Cardiac muscle cell (in vitro differentiated cells and primary cell): ENCODE results near the gene PRR16. TPM values are rescaled to one million over a fixed set of nuclear protein-coding genes. Genes with fewer than 3 reads are reported as not detected.

ENCODE experiments used
- DNase-seq, 2 donors: peaks; one replicate each; pipeline versions ENCODE4 v3.0.0 to v3.0.0-alpha.2; 2010 to 2017; ENCODE audit warnings: low read depth in 1 of 2, low spot score in 1 of 2
- H3K27ac ChIP-seq: fragments of 200-600 bp; sonication (generic); 2 replicates; pipeline ENCODE4 v1.5.1; 2016
- H3K27me3 ChIP-seq: fragments of 200-600 bp; sonication (generic); 2 replicates; pipeline ENCODE4 v1.6.0; 2016; ENCODE audit warnings: control low read depth
- H3K36me3 ChIP-seq: fragments of 200-600 bp; sonication (generic); 2 replicates; pipeline ENCODE4 v1.5.1; 2016; ENCODE audit warnings: control low read depth
- H3K4me1 ChIP-seq: fragments of 200-600 bp; sonication (generic); 2 replicates; pipeline ENCODE4 v1.8.1; 2017; ENCODE audit warnings: low read depth, mild to moderate bottlenecking, mixed run types
- H3K4me3 ChIP-seq: fragments of 200-600 bp; sonication (generic); 2 replicates; pipeline ENCODE4 v1.5.1; 2016; ENCODE audit warnings: mild to moderate bottlenecking
- H3K9me3 ChIP-seq: fragments of 200-600 bp; sonication (generic); 2 replicates; pipeline ENCODE4 v1.5.1; 2017; ENCODE audit warnings: low read depth, mild to moderate bottlenecking, control low read depth
- CTCF ChIP-seq: IDR thresholded peaks from 2 replicates; pipeline ENCODE4 v1.5.1; 2012; ENCODE audit warnings: low read depth, mild to moderate bottlenecking, low read length
- polyA plus RNA-seq: library from polyadenylated mRNA; unstranded; fragments of >200 nt; fragmentation: Nextera tagmentation; extraction: Ambion mirVana; gene quantifications from 2 replicates; pipeline ENCODE4 v1.2.1, GENCODE V29; 2016
- total RNA-seq: library from RNA; depleted of rRNA; stranded (reverse); fragments of >200 nt; gene quantifications from 2 replicates; pipeline ENCODE4 v1.2.3, GENCODE V29; 2016

The PRR16 gene
- total and polyA plus RNA-seq, 2 experiments from 2014 or later = 2.3 to 5.4 TPM

- Histone ChIP-seq H3K36me3 (no peaks in the 10 kb centered on the region), H3K27ac (no peak overlapping the region), H3K4me3 (no peak overlapping the region), H3K9me3 (no peaks in the 10 kb centered on the region), H3K27me3 (no peaks in the 10 kb centered on the region), H3K4me1 (no peaks in the 10 kb centered on the region)
- DNase-seq = no peak
- no peak for TF ChIP-seq CTCF
Observed at GRCh38 chr5:120582635-120583034, 118.5 kb downstream of the PRR16 start.

DNA sequence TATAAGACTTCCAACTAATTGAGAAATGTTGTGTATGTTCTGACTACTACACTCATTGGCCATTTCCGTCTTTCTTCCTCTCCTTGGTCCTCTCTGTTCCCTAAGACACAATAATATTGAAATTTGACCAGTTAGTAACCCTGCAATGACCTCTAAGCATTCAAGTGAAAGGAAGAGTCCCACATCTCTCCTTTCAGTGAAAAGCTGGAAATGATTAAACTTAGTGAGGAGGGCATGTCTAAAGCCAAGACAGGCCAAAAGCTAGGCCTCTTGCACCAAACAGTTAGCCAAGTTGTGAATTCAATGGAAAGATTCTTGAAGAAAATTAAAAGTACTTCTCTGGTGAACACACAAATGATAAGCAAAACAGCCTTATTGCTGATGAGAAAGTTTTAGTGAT, 122.5 kb downstream of the PRR16 start:
- Histone ChIP-seq H3K27ac (no peak overlapping the region), H3K4me3 (no peak overlapping the region), H3K9me3 (no peaks in the 10 kb centered on the region), H3K27me3 (no peaks in the 10 kb centered on the region), H3K36me3 (no peaks in the 10 kb centered on the region), H3K4me1 (no peaks in the 10 kb centered on the region)
- no peak for DNase-seq
- no peak for TF ChIP-seq CTCF

GRCh38 chr5:120591911-120592310, 127.8 kb downstream of the PRR16 start:
- TF ChIP-seq CTCF = no peak
- Histone ChIP-seq H3K27ac (no peak overlapping the region), H3K4me3 (no peak overlapping the region)

DNA sequence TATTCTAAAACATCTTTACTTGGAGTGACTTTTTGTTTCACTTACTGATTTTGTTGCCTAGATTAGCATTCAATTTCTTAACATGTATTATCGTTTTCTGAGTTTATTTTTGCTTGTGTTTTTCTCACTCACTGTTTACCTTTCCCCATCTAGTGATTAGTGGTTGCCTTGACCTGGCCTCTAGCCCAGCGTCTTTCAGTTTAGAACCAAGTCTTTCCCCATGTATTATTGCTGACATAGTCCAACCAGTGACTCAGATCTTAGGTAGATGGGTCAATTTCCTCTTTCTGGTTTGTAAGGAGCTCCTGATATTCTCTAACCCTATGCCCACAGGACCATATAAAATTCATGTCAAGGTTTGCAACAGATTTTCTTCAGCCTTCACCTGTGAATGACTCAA, 135.5 kb downstream of the PRR16 start:
- H3K36me3 ChIP-seq = no peaks in the 10 kb centered on the region
- no peak overlapping the region for H3K27ac ChIP-seq
- H3K4me3 ChIP-seq = no peak overlapping the region
- DNase-seq = peak in 1 of 2 donors; percentile 62
- H3K9me3 ChIP-seq = no peaks in the 10 kb centered on the region
- TF ChIP-seq CTCF = no peak
- no peaks in the 10 kb centered on the region for H3K27me3 ChIP-seq
- H3K4me1 ChIP-seq = no peaks in the 10 kb centered on the region

More at GRCh38 chr5:120591911-120592310, 127.8 kb downstream of the PRR16 start:
- no peaks in the 10 kb centered on the region for H3K27me3 ChIP-seq
- DNase-seq = no peak
- no peaks in the 10 kb centered on the region for H3K4me1 ChIP-seq
- H3K9me3 ChIP-seq = no peaks in the 10 kb centered on the region
- no peaks in the 10 kb centered on the region for H3K36me3 ChIP-seq

GRCh38 chr5:120600639-120601038, 136.5 kb downstream of the PRR16 start:
- Histone ChIP-seq H3K4me1 (no peaks in the 10 kb centered on the region), H3K9me3 (no peaks in the 10 kb centered on the region)
- no peak for TF ChIP-seq CTCF

GRCh38 chr5:120602033-120602432, 137.9 kb downstream of the PRR16 start:
- no peaks in the 10 kb centered on the region for H3K36me3 ChIP-seq
- no peaks in the 10 kb centered on the region for H3K27me3 ChIP-seq
- no peak for DNase-seq
- H3K9me3 ChIP-seq = no peaks in the 10 kb centered on the region
- H3K27ac ChIP-seq = no peak overlapping the region
- H3K4me3 ChIP-seq = no peak overlapping the region
- no peaks in the 10 kb centered on the region for H3K4me1 ChIP-seq
- no peak for TF ChIP-seq CTCF

More at GRCh38 chr5:120600639-120601038, 136.5 kb downstream of the PRR16 start:
- Histone ChIP-seq H3K27me3 (no peaks in the 10 kb centered on the region), H3K36me3 (no peaks in the 10 kb centered on the region), H3K4me3 (no peak overlapping the region), H3K27ac (no peak overlapping the region)
- DNase-seq = no peak
